Lung (tissue), 12 donors: ENCODE results near the gene SLC30A7. TPM values are rescaled to one million over a fixed set of nuclear protein-coding genes. Genes with fewer than 3 reads are reported as not detected.
A peak's percentile ranks its signal among the peaks of the same experiment; 100 is the strongest.

Experiments used
- ATAC-seq: fragments of 200-7000 bp; cut with Tn5 transposase; one replicate; pipeline ENCODE4 v1.9.1; 2020; ENCODE audit warnings: moderate number of reproducible peaks; ENCODE audit not compliant: insufficient read depth, low FRiP score
- DNase-seq, 3 donors: peaks; one replicate each; pipeline ENCODE4 v3.0.0-alpha.2; 2013 to 2017
- H3K27ac ChIP-seq, 2 donors: one replicate each; pipeline ENCODE4 v1.5.1; 2013; ENCODE audit warnings: mild to moderate bottlenecking in 2 of 2, moderate library complexity in 2 of 2, control low read depth in 1 of 2, inconsistent platforms in 1 of 2, low read depth in 1 of 2, low read length in 1 of 2
- H3K27me3 ChIP-seq, 3 donors: one replicate each; pipeline ENCODE4 v1.5.1; 2013; ENCODE audit warnings: low read length in 2 of 3; ENCODE audit not compliant: control insufficient read depth in 3 of 3, insufficient read depth in 3 of 3
- H3K36me3 ChIP-seq, 4 donors: one replicate each; pipeline ENCODE4 v1.5.1; 2013; ENCODE audit warnings: low read length in 4 of 4, mild to moderate bottlenecking in 1 of 4, moderate library complexity in 1 of 4; ENCODE audit not compliant: control insufficient read depth in 4 of 4, insufficient read depth in 4 of 4
- H3K4me1 ChIP-seq, 5 donors: one replicate each; pipeline ENCODE4 v1.5.1; 2013; ENCODE audit warnings: low read length in 5 of 5, mild to moderate bottlenecking in 2 of 5, moderate library complexity in 1 of 5; ENCODE audit not compliant: control insufficient read depth in 5 of 5, insufficient read depth in 5 of 5
- H3K4me3 ChIP-seq: one replicate; pipeline ENCODE4 v1.5.1; 2013; ENCODE audit warnings: mild to moderate bottlenecking, control low read depth, moderate library complexity
- H3K9ac ChIP-seq, 2 donors: one replicate each; pipeline ENCODE4 v1.5.1; 2013; ENCODE audit warnings: low read length in 2 of 2, control low read depth in 1 of 2; ENCODE audit not compliant: insufficient read depth in 1 of 2
- H3K9me3 ChIP-seq, 4 donors: one replicate each; pipeline ENCODE4 v1.5.1; 2013; ENCODE audit warnings: low read length in 3 of 4, mild to moderate bottlenecking in 1 of 4, moderate library complexity in 1 of 4; ENCODE audit not compliant: control insufficient read depth in 4 of 4, insufficient read depth in 3 of 4
- CTCF ChIP-seq: IDR thresholded peaks from 2 replicates; pipeline ENCODE4 v1.5.1; 2012; ENCODE audit warnings: mild to moderate bottlenecking; ENCODE audit errors: control extremely low read depth, extremely low read depth
- WGBS, 2 donors: extraction: QIAGEN DNeasy Blood & Tissue Kit; methylation state at CpG; one replicate each; pipeline ENCODE4 v1.1.7; 2013; 5-methylcytosine and 5-hydroxymethylcytosine counted together
- polyA plus RNA-seq, 2 donors: library from polyadenylated mRNA; stranded (reverse); fragments of 200-250 nt; gene quantifications; one replicate each; pipeline ENCODE4 v1.2.1, GENCODE V29; 2013
- total RNA-seq, 2 donors: library from RNA; depleted of rRNA in 1 of 2; stranded (reverse); fragments of >200 nt in 1 of 2; gene quantifications; one replicate each; pipeline ENCODE4 v1.2.1, GENCODE V29; 2014 to 2021
- donor health status: control.
- donor health status: control.
- donor health status: Bipolar disorder and iron deficiency.
- donor health status: healthy.
- donor health status: DM: yes; HTN: yes; CAD: no.

Gene SLC30A7
- total and polyA plus RNA-seq, 4 donors: 7.6 to 33.9 (median 19.6) TPM

GRCh38 chr1:100960098-100960497, 64.2 kb downstream of the SLC30A7 start:
- H3K27me3 ChIP-seq: no peaks in the 10 kb centered on the region
- no peak for ATAC-seq
- no peak for DNase-seq
- H3K9ac ChIP-seq: no peak overlapping the region
- TF ChIP-seq CTCF: no peak
- H3K27ac ChIP-seq: no peak overlapping the region
- H3K4me3 ChIP-seq: no peak overlapping the region
- 59 to 73% methylated on average over 1 of the region's 1 CpG for WGBS, 2 donors
- H3K4me1 ChIP-seq: peaks cover 0 to 25% (median 0%) of the 10 kb centered on the region in 5 donors
- H3K9me3 ChIP-seq: no peaks in the 10 kb centered on the region
- peaks cover 0 to 7% (median 2%) of the 10 kb centered on the region in 4 donors for H3K36me3 ChIP-seq

DNA sequence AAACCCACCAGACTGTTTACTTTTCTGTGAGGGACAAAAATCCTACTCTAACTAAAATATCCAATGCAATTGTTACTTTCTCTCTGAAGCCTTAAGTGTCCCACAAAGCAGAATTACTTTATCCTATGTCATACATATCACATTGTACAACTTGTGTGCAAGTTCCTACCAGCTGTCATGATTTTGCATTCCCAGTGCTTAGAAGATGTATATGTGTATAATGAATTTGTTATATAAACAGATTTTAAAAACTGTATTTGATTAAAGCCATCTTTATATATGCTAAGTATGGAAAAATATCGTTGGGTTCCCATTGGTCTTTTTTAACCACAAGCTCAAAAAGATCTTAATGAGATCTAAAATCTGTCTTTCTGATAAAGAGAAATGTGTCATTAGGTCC, 72.7 kb downstream of the SLC30A7 start:
- Histone ChIP-seq H3K27me3 (no peaks in the 10 kb centered on the region), H3K4me3 (no peak overlapping the region), H3K9ac (no peak overlapping the region), H3K9me3 (no peaks in the 10 kb centered on the region), H3K36me3 (peaks cover 8 to 9% (median 9%) of the 10 kb centered on the region in 4 donors), H3K4me1 (peaks cover 0 to 41% (median 5%) of the 10 kb centered on the region in 5 donors), H3K27ac (no peak overlapping the region)
- ATAC-seq: no peak
- DNase-seq: peak in 2 of 3 donors; percentile 78 to 80
- WGBS, 2 donors: 63 to 82% methylated on average over 1 of the region's 1 CpG
- no peak for TF ChIP-seq CTCF

GRCh38 chr1:100969327-100969726, 73.4 kb downstream of the SLC30A7 start:
- no peak overlapping the region for H3K27ac ChIP-seq
- ATAC-seq: no peak

More at GRCh38 chr1:100969327-100969726, 73.4 kb downstream of the SLC30A7 start:
- Histone ChIP-seq H3K4me1 (peaks cover 0 to 41% (median 5%) of the 10 kb centered on the region in 5 donors), H3K27me3 (no peaks in the 10 kb centered on the region), H3K9me3 (no peaks in the 10 kb centered on the region), H3K4me3 (no peak overlapping the region), H3K9ac (no peak overlapping the region), H3K36me3 (peaks cover 8 to 9% (median 9%) of the 10 kb centered on the region in 4 donors)
- peak in 1 of 3 donors; percentile 64 for DNase-seq
- WGBS, 2 donors: 66 to 90% methylated on average over 2 of the region's 2 CpGs
- TF ChIP-seq CTCF: no peak
